Forelimb muscle (tissue), 1 donor: ENCODE measurements around the gene CMKLR1. TPM values are rescaled to one million over a fixed set of nuclear protein-coding genes. Genes with fewer than 3 reads are reported as not detected.

Source experiments
- DNase-seq: peaks from one replicate; pipeline ENCODE4 v3.0.0-alpha.2; 2013; ENCODE audit warnings: low read depth
- polyA plus RNA-seq: library from polyadenylated mRNA; unstranded; fragments of 120-200 nt; gene quantifications from one replicate; pipeline ENCODE4 v1.2.1, GENCODE V29; 2013; ENCODE audit not compliant: insufficient read length

The CMKLR1 gene
- polyA plus RNA-seq, 1 donor: 2.6 TPM

- DNase-seq: no peak
Observed at GRCh38 chr12:108301346-108301745, 37.8 kb downstream of the CMKLR1 start.

GRCh38 chr12:108299980-108300696 lies 39.0 kb downstream of the CMKLR1 start:
- no peak for DNase-seq

GRCh38 chr12:108299516-108299915 lies 39.6 kb downstream of the CMKLR1 start:
- no peak for DNase-seq

GRCh38 chr12:108298761-108299275 lies 40.3 kb downstream of the CMKLR1 start:
- no peak for DNase-seq

- DNase-seq: no peak
Observed at GRCh38 chr12:108297895-108298760, 41.0 kb downstream of the CMKLR1 start.

GRCh38 chr12:108297424-108297823 lies 41.7 kb downstream of the CMKLR1 start:
- no peak for DNase-seq

GRCh38 chr12:108296945-108297344 lies 42.2 kb downstream of the CMKLR1 start:
- DNase-seq: no peak

GRCh38 chr12:108295641-108296040 lies 43.5 kb downstream of the CMKLR1 start:
- DNase-seq: no peak

GRCh38 chr12:108289350-108290161 lies 49.6 kb downstream of the CMKLR1 start:
- DNase-seq: peak; percentile 72

GRCh38 chr12:108287227-108287626 lies 51.9 kb downstream of the CMKLR1 start:
- no peak for DNase-seq

GRCh38 chr12:108285016-108285415 lies 54.1 kb downstream of the CMKLR1 start:
- no peak for DNase-seq

GRCh38 chr12:108284163-108284562 lies 54.9 kb downstream of the CMKLR1 start:
- no peak for DNase-seq

GRCh38 chr12:108282676-108283075 lies 56.4 kb downstream of the CMKLR1 start:
- no peak for DNase-seq

GRCh38 chr12:108282160-108282559 lies 57.0 kb downstream of the CMKLR1 start:
- no peak for DNase-seq

- DNase-seq: no peak
Observed at GRCh38 chr12:108277613-108278012, 61.5 kb downstream of the CMKLR1 start.

GRCh38 chr12:108273217-108273616 lies 65.9 kb downstream of the CMKLR1 start:
- no peak for DNase-seq

GRCh38 chr12:108271951-108272872 lies 66.9 kb downstream of the CMKLR1 start:
- DNase-seq: no peak

GRCh38 chr12:108270849-108271143 lies 68.3 kb downstream of the CMKLR1 start:
- no peak for DNase-seq

- DNase-seq: no peak
Observed at GRCh38 chr12:108270035-108270848, 68.9 kb downstream of the CMKLR1 start.

GRCh38 chr12:108269224-108269623 lies 69.9 kb downstream of the CMKLR1 start:
- no peak for DNase-seq
